H1 (cell line): ENCODE measurements around the gene ABI2. TPM values are rescaled to one million over a fixed set of nuclear protein-coding genes. Genes with fewer than 3 reads are reported as not detected.

Experiments
- CTCF ChIA-PET: fragments of 300-600 bp; sonication (Branson Sonifier 250); formaldehyde crosslinking; loops from one replicate; lab custom pipeline; 2021; ENCODE audit not compliant: partially characterized antibody; lab: Charles Lee
- POLR2A ChIA-PET: fragments of 300-600 bp; sonication (Branson Sonifier 250); formaldehyde crosslinking; loops from one replicate; lab custom pipeline; 2021; ENCODE audit warnings: inconsistent platforms; ENCODE audit not compliant: partially characterized antibody; lab: Charles Lee
- DNase-seq, 2 experiments: peaks; one replicate each; pipeline versions ENCODE4 v3.0.0 to v3.0.0-alpha.2; 2010 to 2022; ENCODE audit warnings: low spot score in 2 of 2, low read depth in 1 of 2, mixed read lengths in 1 of 2
- FAIRE-seq: peaks from 2 replicates; lab custom pipeline; 2011; peaks lifted over from hg19 to GRCh38; lab: Jason Lieb, UNC
- H2AFZ ChIP-seq: 2 replicates; pipeline ENCODE4 v1.8.1; 2012; ENCODE audit warnings: low read length, inconsistent platforms
- H2AK5ac ChIP-seq: 2 replicates; pipeline ENCODE4 v1.6.1; 2013; ENCODE audit warnings: low read depth, low read length
- H2BK120ac ChIP-seq: replicated peaks from 2 replicates; pipeline ENCODE3; 2013; ENCODE audit warnings: low read depth, low read length, inconsistent platforms
- H2BK12ac ChIP-seq: 2 replicates; pipeline ENCODE4 v1.6.1; 2013; ENCODE audit warnings: low read depth, low read length
- H2BK15ac ChIP-seq: 2 replicates; pipeline ENCODE4 v1.6.1; 2013; ENCODE audit warnings: low read length
- H2BK20ac ChIP-seq: 2 replicates; pipeline ENCODE4 v1.6.1; 2013; ENCODE audit warnings: low read length
- H2BK5ac ChIP-seq: 2 replicates; pipeline ENCODE4 v1.6.1; 2013; ENCODE audit warnings: low read depth, low read length
- H3K14ac ChIP-seq: 2 replicates; pipeline ENCODE4 v1.6.1; 2013; ENCODE audit warnings: inconsistent platforms; ENCODE audit not compliant: insufficient read length
- H3K18ac ChIP-seq: 2 replicates; pipeline ENCODE4 v1.6.1; 2013; ENCODE audit warnings: low read length; ENCODE audit errors: extremely low read depth
- H3K23ac ChIP-seq: 2 replicates; pipeline ENCODE4 v1.6.1; 2013; ENCODE audit warnings: inconsistent platforms; ENCODE audit not compliant: insufficient read length
- H3K23me2 ChIP-seq: 2 replicates; pipeline ENCODE4 v1.6.1; 2013; ENCODE audit warnings: low read depth, low read length
- H3K27ac ChIP-seq: 2 replicates; pipeline ENCODE4 v1.6.1; 2011; ENCODE audit warnings: low read depth, low read length, inconsistent platforms
- H3K27me3 ChIP-seq, 4 experiments: replicated peaks in 1 of 4; 1 replicate in 1 of 4; 2 replicates in 3 of 4; pipeline versions ENCODE4 v1.6.1 to v1.8.1; 2011 to 2013; ENCODE audit warnings: low read length in 3 of 4, mild to moderate bottlenecking in 3 of 4, inconsistent platforms in 2 of 4, mixed read lengths in 2 of 4, moderate library complexity in 1 of 4; ENCODE audit not compliant: control insufficient read depth in 3 of 4, insufficient read depth in 3 of 4; ENCODE audit errors: extremely low read depth in 1 of 4
- H3K36me3 ChIP-seq, 4 experiments: 2 replicates each; pipeline versions ENCODE4 v1.6.1 to v1.8.1; 2011 to 2013; ENCODE audit warnings: mild to moderate bottlenecking in 4 of 4, low read length in 3 of 4, moderate library complexity in 2 of 4, control low read depth in 1 of 4, inconsistent platforms in 1 of 4; ENCODE audit not compliant: insufficient read depth in 4 of 4, control insufficient read depth in 2 of 4
- H3K4ac ChIP-seq: replicated peaks from 2 replicates; pipeline ENCODE3; 2013; ENCODE audit warnings: low read length, low read depth, mixed read lengths, inconsistent platforms; ENCODE audit not compliant: insufficient read length
- H3K4me1 ChIP-seq, 4 experiments: replicated peaks in 1 of 4; 1 replicate in 1 of 4; 2 replicates in 3 of 4; pipeline versions ENCODE4 v1.6.1 to v1.8.1; 2011 to 2013; ENCODE audit warnings: low read length in 3 of 4, inconsistent platforms in 2 of 4, mixed read lengths in 1 of 4; ENCODE audit not compliant: insufficient read depth in 4 of 4, control insufficient read depth in 3 of 4
- H3K4me2 ChIP-seq, 2 experiments: 2 replicates each; pipeline versions ENCODE4 v1.6.1 to v1.8.1; 2011 to 2013; ENCODE audit warnings: low read depth in 2 of 2, low read length in 2 of 2, control low read depth in 1 of 2, inconsistent platforms in 1 of 2, mild to moderate bottlenecking in 1 of 2; ENCODE audit not compliant: insufficient read depth in 1 of 2
- H3K4me3 ChIP-seq, 4 experiments: fragments of 200-600, 300-600 bp in 1 of 4; sonication (generic), shearing (Covaris generic), sonication (Bioruptor Twin) in 1 of 4; 2 replicates each; pipeline versions ENCODE4 v1.5.1 to v1.8.1; 2011 to 2016; ENCODE audit warnings: low read length in 4 of 4, low read depth in 3 of 4, control low read depth in 2 of 4, inconsistent platforms in 2 of 4, mild to moderate bottlenecking in 2 of 4, mixed read lengths in 1 of 4, moderate library complexity in 1 of 4; ENCODE audit not compliant: insufficient read depth in 2 of 4; ENCODE audit errors: extremely low read depth in 1 of 4
- H3K56ac ChIP-seq: replicated peaks from 2 replicates; pipeline ENCODE3; 2013; ENCODE audit warnings: low read depth, mild to moderate bottlenecking, mixed read lengths, low read length, inconsistent platforms; ENCODE audit not compliant: insufficient read length
- H3K79me1 ChIP-seq: 2 replicates; pipeline ENCODE4 v1.6.1; 2013; ENCODE audit warnings: low read depth, low read length, control low read depth
- H3K79me2 ChIP-seq, 2 experiments: 2 replicates each; pipeline versions ENCODE4 v1.6.1 to v1.8.1; 2012 to 2013; ENCODE audit warnings: low read length in 2 of 2, mild to moderate bottlenecking in 2 of 2, inconsistent platforms in 1 of 2; ENCODE audit not compliant: insufficient read depth in 2 of 2, control insufficient read depth in 1 of 2
- H3K9ac ChIP-seq, 4 experiments: replicated peaks in 1 of 4; 1 replicate in 1 of 4; 2 replicates in 3 of 4; pipeline versions ENCODE4 v1.6.1 to v1.8.1; 2011 to 2013; ENCODE audit warnings: low read depth in 3 of 4, low read length in 3 of 4, control low read depth in 2 of 4, mild to moderate bottlenecking in 2 of 4, moderate library complexity in 2 of 4, inconsistent platforms in 1 of 4; ENCODE audit errors: extremely low read depth in 1 of 4
- H3K9me3 ChIP-seq, 2 experiments: 2 replicates each; pipeline versions ENCODE4 v1.6.1 to v1.8.1; 2012 to 2013; ENCODE audit warnings: mild to moderate bottlenecking in 2 of 2, moderate library complexity in 2 of 2, control low read depth in 1 of 2, inconsistent platforms in 1 of 2, low read depth in 1 of 2, low read length in 1 of 2, mixed read lengths in 1 of 2; ENCODE audit not compliant: insufficient read depth in 2 of 2
- H4K20me1 ChIP-seq, 2 experiments: replicated peaks in 1 of 2; 2 replicates each; pipeline versions ENCODE3 to v1.8.1; 2011 to 2013; ENCODE audit warnings: inconsistent platforms in 2 of 2, low read length in 2 of 2, mild to moderate bottlenecking in 1 of 2; ENCODE audit not compliant: insufficient read depth in 2 of 2, control insufficient read depth in 1 of 2
- H4K5ac ChIP-seq: 2 replicates; pipeline ENCODE4 v1.6.1; 2013; ENCODE audit warnings: low read length, low read depth, mixed read lengths, inconsistent platforms; ENCODE audit not compliant: insufficient read length
- H4K8ac ChIP-seq: 2 replicates; pipeline ENCODE4 v1.8.0; 2013; ENCODE audit warnings: mild to moderate bottlenecking, moderate library complexity, low read length, inconsistent platforms; ENCODE audit not compliant: insufficient read depth; ENCODE audit errors: extremely low read depth
- H4K91ac ChIP-seq: replicated peaks from 2 replicates; pipeline ENCODE3; 2013; ENCODE audit warnings: low read length, mixed read lengths, inconsistent platforms; ENCODE audit not compliant: insufficient read length
- BACH1 ChIP-seq: IDR thresholded peaks from 2 replicates; pipeline ENCODE4 v1.6.1; 2012; ENCODE audit warnings: low read length, improper control_type of control experiment
- BCL11A ChIP-seq, 2 experiments: IDR thresholded peaks; one replicate each; pipeline ENCODE4 v1.6.1; 2011; ENCODE audit warnings: low read depth in 2 of 2, low read length in 2 of 2, mild to moderate bottlenecking in 2 of 2
- CBX5 ChIP-seq: fragments of 300-800, 300-1000 bp; sonication (generic); IDR thresholded peaks from 2 replicates; pipeline ENCODE4 v1.7.1; 2016; ENCODE audit warnings: antibody characterized with exemption, low read length, low read depth
- CHD1 ChIP-seq: IDR thresholded peaks from 2 replicates; pipeline ENCODE4 v1.6.1; 2012; ENCODE audit warnings: low read depth, low read length, improper control_type of control experiment
- CHD2 ChIP-seq: IDR thresholded peaks from 2 replicates; pipeline ENCODE4 v1.6.1; 2012; ENCODE audit warnings: low read length, improper control_type of control experiment
- CTBP2 ChIP-seq: IDR thresholded peaks from 2 replicates; pipeline ENCODE4 v1.7.0; 2011; ENCODE audit warnings: borderline replicate concordance, mild to moderate bottlenecking, moderate library complexity, mixed read lengths, low read length; ENCODE audit not compliant: insufficient read depth, insufficient read length
- FOSL1 ChIP-seq: IDR thresholded peaks from 2 replicates; pipeline ENCODE4 v1.6.1; 2011; ENCODE audit warnings: mild to moderate bottlenecking, low read depth, low read length, moderate library complexity; ENCODE audit not compliant: insufficient read depth
- HDAC2 ChIP-seq, 2 experiments: fragments of 300-600 bp in 1 of 2; sonication (generic) in 1 of 2; IDR thresholded peaks; 2 replicates each; pipeline ENCODE4 v1.6.1; 2011 to 2012; ENCODE audit warnings: low read depth in 2 of 2, low read length in 2 of 2, mild to moderate bottlenecking in 2 of 2, moderate library complexity in 2 of 2, borderline replicate concordance in 1 of 2, inconsistent platforms in 1 of 2
- JUND ChIP-seq: IDR thresholded peaks from 2 replicates; pipeline ENCODE4 v1.6.1; 2011; ENCODE audit warnings: mild to moderate bottlenecking, improper control_type of control experiment, low read length
- NRF1 ChIP-seq: IDR thresholded peaks from 2 replicates; pipeline ENCODE4 v1.6.1; 2011; ENCODE audit warnings: mild to moderate bottlenecking, low read depth, low read length, improper control_type of control experiment
- RNF2 ChIP-seq: fragments of 200-900, 300-1000 bp; sonication (generic); IDR thresholded peaks from 2 replicates; pipeline ENCODE4 v1.7.1; 2016; ENCODE audit warnings: borderline replicate concordance, low read depth, mild to moderate bottlenecking, antibody characterized with exemption, low read length; ENCODE audit not compliant: poor library complexity, severe bottlenecking; ENCODE audit errors: missing control alignments
- SP4 ChIP-seq: IDR thresholded peaks from 2 replicates; pipeline ENCODE4 v1.6.1; 2012; ENCODE audit warnings: low read length, inconsistent platforms
- ZNF274 ChIP-seq: IDR thresholded peaks from 2 replicates; pipeline ENCODE4 v1.7.0; 2012; ENCODE audit warnings: low read length, borderline replicate concordance; ENCODE audit errors: extremely low read depth
- WGBS, 2 experiments: shearing (Covaris generic) in 1 of 2; methylation state at CpG; one replicate each; pipeline versions ENCODE4 v1.1.6 to v1.1.7; 2013 to 2015; ENCODE audit warnings: low lambda C conversion rate in 2 of 2, mixed read lengths in 2 of 2, inconsistent platforms in 1 of 2, low coverage in 1 of 2, missing lambda C conversion rate in 1 of 2; ENCODE audit not compliant: insufficient replicate concordance in 2 of 2, insufficient coverage in 1 of 2, insufficient read length in 1 of 2; ENCODE audit errors: extremely low coverage in 1 of 2, missing lambda C conversion rate in 1 of 2; 5-methylcytosine and 5-hydroxymethylcytosine counted together
- polyA plus RNA-seq, 7 experiments: library from polyadenylated mRNA; depleted of rRNA in 3 of 7; stranded (reverse) in 5 of 7; unstranded in 2 of 7; fragments of >200 nt in 5 of 7; fragments of 200-250 nt in 2 of 7; gene quantifications; 1 replicate in 5 of 7; 2 replicates in 1 of 7; 4 replicates in 1 of 7; pipeline versions ENCODE4 v1.2.1 to v1.2.3, GENCODE V29; 2011 to 2013; ENCODE audit warnings: missing spikeins in 2 of 7, mixed read lengths in 2 of 7
- total RNA-seq: library from RNA; stranded (reverse); fragmentation: NEBNext Ultra II Directional; extraction: Animal tissue kit (Norgen Biotek cat#: 25700); gene quantifications from 2 replicates; pipeline ENCODE4 v1.2.1, GENCODE V29; 2021
- TF ChIP-seq, protein P1 (sequence below): IDR thresholded peaks from 2 replicates; pipeline ENCODE4 v1.6.1; 2012; ENCODE audit warnings: inconsistent platforms

The ABI2 gene
- total and polyA plus RNA-seq, 2 of the 8 experiments (the other 6 are each of a cell fraction or from before 2014, with no cell fraction given), result 62.3 to 118 TPM

GRCh38 chr2:203469546-203469945, 141.4 kb downstream of the ABI2 start:
- no peaks in the 10 kb centered on the region; a peak in 1 of 4 replicates for H3K79me2 ChIP-seq
- H4K5ac ChIP-seq, result no peak overlapping the region
- H4K20me1 ChIP-seq, result no peaks in the 10 kb centered on the region
- no peak overlapping the region for H3K4me3 ChIP-seq
- ChIA-PET POLR2A (no interaction called here), CTCF (interaction anchor here (0.8 to 3.3 kb wide), 7 partner anchors 13 to 896 kb away, joined by 3 to 13 read pairs (median 5); no protein-coding TSS in a partner anchor)
- no peak overlapping the region for H3K4me2 ChIP-seq
- H3K4me1 ChIP-seq, result peaks cover 0 to 2% (median 0%) of the 10 kb centered on the region in 4 experiments; a peak in 1 of 7 replicates
- H3K9ac ChIP-seq, result no peak overlapping the region
- H2BK12ac ChIP-seq, result no peak overlapping the region
- H3K23me2 ChIP-seq, result no peaks in the 10 kb centered on the region; the same call in 1 of the 2 replicates
- no peak overlapping the region for H3K4ac ChIP-seq
- no peak overlapping the region for H3K14ac ChIP-seq
- no peak overlapping the region for H3K23ac ChIP-seq
- H2AFZ ChIP-seq, result no peak overlapping the region
- peaks cover 0 to 1% (median 0%) of the 10 kb centered on the region in 4 experiments; a peak in 1 of 7 replicates for H3K27me3 ChIP-seq
- 88% methylated on average over 1 of the region's 1 CpG; no CpG with 5 or more reads in 1 of the 2 experiments for WGBS, 2 experiments
- H4K91ac ChIP-seq, result no peak overlapping the region
- no peak for FAIRE-seq
- H2BK15ac ChIP-seq, result no peak overlapping the region
- H2BK120ac ChIP-seq, result no peak overlapping the region
- H2AK5ac ChIP-seq, result no peak overlapping the region
- no peak overlapping the region for H4K8ac ChIP-seq
- no peak overlapping the region for H2BK20ac ChIP-seq
- no peak for DNase-seq
- no peak overlapping the region for H3K56ac ChIP-seq
- no peaks in the 10 kb centered on the region for H3K79me1 ChIP-seq
- peaks cover 0 to 4% (median 0%) of the 10 kb centered on the region in 4 experiments; a peak in 1 of 8 replicates for H3K36me3 ChIP-seq
- no peaks in the 10 kb centered on the region for H3K9me3 ChIP-seq
- H3K18ac ChIP-seq, result no peak overlapping the region
- H3K27ac ChIP-seq, result no peak overlapping the region
- H2BK5ac ChIP-seq, result no peak overlapping the region
- TF ChIP-seq FOSL1 (no peak), ZNF274 (no peak), NRF1 (no peak), HDAC2 (IDR thresholded peaks at IDR 0.05; ENCODE audit: borderline replicate concordance in 1 of 2, low read depth in 2 of 2, low read length in 2 of 2) (no peak), JUND (no peak), CBX5 (no peak), SP4 (no peak), RNF2 (no peak), CHD2 (no peak), CHD1 (no peak), BCL11A (IDR thresholded peaks at IDR 0.05; ENCODE audit: low read depth in 2 of 2, low read length in 2 of 2) (no peak), BACH1 (no peak), CTBP2 (no peak)
- TF ChIP-seq, protein P1, sequence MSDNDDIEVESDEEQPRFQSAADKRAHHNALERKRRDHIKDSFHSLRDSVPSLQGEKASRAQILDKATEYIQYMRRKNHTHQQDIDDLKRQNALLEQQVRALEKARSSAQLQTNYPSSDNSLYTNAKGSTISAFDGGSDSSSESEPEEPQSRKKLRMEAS, result no peak
